Nucleus accumbens (tissue), 56 donors: ENCODE data around the gene TMEM254.
"Not testable (repeated sequence)": the region's sequence is repeated elsewhere in the genome, so short reads cannot be mapped to it uniquely, and the experiment has no call there.

ENCODE experiments used
- DNase-seq, 56 donors: peaks; one replicate each; lab custom pipeline; 2025; lab: John Stamatoyannopoulos, UW

The TMEM254 gene

DNA sequence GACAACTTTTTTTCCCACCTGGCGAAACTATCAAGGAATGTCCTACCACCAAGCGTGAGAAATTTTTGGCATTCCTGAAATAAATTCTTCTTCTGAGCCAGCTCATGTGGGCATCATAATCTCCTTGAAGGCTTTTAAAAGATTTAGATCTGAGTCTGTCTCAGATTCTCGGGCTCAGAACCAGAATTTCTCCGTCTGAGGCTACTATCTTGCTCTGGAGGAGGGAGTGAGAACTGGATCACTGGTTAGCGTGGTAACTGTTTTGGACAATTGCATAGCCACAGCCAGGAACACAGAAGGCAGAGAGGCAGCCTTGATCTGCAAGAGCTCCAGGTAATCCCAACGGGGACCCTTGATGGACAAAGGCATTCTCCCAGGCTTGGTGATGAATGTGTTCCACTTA is 53.0 kb downstream of the TMEM254 start:
- no peak for DNase-seq

DNA sequence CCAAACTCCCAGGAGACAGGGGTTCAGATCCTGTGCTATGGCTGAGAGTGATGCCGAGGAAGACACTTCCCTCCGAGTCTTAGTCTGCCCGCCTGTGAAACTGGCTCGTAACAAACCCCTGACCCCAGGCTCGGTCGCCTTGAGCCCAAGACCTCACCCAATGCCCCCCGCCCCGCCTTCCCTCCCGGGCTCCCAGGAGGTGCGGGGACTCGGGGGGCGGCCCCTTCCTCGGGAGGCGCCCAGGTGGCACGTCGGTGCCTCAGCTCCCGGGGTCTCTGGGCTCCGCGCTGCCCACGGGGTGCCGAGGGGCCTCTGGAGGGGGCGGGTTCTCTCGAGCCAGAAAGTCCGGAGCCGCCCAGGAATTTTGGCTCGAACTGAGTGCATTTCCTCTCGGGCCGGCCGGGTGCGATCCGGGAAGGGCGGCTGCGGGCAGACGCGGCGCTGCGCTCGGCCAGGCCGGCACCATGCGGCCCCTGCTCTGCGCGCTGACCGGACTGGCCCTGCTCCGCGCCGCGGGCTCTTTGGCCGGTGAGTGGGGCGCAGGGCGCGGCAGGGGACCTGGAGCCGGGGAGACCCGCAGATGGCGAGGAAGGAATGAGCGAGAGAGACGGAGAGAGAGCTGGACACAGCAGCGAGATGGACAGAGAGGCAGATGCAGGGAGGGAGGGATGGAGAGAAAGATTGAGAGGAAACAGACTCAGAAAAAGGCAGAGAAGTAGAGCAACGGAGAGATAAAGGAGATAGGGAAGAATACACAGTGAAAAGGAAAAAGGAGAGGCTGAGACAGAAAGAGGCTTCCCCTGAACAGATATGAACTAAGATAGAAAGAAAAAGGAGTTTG is 54.1 kb downstream of the TMEM254 start, which contains the start of gene PLAC9:
TSS of gene PLAC9 (plus strand) at position 432 of the 841 bp plus-strand sequence. CDS start at position 465, 33 bp downstream.
- DNase-seq: no peak

DNA sequence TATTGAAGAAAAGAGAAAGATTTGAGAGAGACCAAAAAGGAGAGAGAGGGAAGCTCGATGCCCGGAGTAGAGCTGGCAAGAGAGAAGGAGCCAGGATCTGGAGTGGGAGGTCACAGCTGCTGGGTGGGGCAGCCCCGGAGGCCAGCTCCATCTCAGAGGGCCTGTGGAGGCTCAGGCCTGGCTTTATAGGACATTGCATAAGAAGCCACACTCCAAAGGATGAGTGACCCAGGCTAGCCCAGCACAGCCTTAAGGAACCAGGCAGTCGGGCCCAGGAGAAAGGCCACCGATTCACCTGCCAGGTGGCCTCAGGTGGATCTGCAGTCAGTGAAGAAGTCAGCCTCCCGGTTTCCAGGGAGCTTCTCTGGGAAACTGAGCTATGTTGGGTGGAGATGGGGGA is 54.7 kb downstream of the TMEM254 start:
- no peak for DNase-seq

DNA sequence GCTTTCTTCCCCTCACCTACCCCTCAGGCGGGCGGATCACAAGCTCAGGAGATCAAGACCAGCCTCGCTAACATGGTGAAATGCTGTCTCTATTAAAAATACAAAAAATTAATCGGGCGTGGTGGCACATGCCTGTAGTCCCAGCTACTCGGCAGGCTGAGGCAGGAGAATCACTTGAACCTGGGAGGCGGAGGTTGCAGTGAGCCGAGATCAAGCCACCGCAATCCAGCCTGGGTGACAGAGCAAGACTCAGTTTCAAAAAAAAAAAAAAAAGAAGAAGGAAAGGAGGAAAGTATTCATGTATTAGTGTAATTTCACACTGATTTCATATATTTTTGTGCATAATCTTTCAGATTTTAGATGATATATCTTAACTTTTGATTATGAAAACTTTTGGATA is 55.2 kb downstream of the TMEM254 start:
- not testable (repeated sequence) for DNase-seq

DNA sequence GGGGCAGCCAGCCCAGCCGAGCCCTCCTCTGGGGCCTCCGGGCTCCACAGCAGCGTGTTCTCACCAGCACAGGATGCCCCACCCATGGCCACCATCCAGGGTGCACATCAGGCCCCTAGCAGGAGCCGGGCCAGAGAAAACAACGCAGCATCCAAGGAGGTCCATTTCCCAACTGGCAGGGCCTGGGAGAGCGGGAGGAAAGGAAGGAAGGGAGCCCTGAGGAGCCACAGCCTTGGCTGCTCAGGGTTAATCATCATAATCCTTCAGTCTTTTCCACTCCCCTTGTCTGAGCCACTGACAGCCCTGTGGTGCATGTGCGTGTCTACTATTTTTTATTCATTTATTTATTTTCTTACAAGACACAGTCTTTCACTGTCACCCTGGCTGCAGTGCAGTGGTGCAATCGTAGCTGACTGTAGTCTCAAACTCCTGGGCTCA is 57.7 kb downstream of the TMEM254 start:
- DNase-seq: no peak

DNA sequence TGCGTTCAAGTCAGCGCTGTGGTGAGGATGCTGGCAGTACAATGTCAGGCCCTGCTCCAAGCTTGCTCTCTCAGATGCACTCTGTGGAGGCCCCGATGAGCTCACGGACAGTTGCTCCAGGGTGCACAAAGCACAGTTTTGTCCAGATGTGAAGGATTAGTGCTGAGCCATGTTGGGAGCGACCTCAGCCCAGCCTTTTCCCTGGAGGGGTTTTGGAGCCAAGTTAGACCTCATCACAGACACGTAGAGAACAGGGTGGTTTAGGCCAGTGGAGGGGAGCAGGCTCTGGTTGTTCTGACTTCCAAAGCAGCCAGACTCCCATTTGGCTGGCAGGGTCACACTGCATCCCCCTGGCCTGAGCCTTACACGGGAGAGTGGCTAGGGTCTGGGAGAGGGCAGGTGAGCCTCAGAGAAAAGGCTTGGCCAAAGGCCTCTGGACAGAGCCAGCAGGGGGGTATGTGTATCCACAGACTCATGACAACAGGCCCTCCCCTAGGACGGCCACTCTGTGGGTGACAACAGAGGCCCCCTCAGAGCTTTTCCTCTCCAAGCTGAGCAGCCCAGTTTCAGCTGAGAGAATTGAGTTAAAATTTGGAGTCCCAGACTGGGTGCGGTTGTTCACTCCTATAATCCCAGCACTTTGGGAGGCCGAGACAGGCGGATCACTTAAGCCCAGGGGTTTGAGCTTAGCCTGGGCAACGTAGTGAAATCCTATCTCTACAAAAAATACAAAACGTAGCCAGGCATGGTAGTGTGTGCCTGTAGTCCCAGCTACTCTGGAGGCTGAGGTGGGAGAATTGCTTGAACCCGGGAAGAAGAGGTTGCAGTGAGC is 58.8 kb downstream of the TMEM254 start:
- peak in 2 of 56 donors; percentile 10 to 19 for DNase-seq

DNA sequence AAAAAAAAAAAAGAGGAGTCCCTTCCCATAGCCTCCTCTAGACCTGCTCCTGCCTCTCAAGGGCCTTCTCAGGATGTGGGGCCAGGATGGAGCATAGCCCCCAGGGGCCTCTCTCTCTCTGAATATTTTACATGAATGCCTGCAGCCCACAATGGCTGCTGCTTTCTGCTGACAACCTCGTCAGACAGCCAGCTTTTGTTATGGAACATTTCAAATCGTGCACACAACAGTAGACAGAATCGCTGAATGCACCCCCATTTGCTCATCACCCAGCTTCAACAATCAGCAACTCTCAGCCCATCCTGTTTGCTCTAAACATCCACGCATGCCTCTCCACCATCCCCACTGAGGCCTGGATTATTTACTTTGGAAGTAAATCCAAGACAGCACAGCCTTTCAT is 59.5 kb downstream of the TMEM254 start:
- no peak for DNase-seq

DNA sequence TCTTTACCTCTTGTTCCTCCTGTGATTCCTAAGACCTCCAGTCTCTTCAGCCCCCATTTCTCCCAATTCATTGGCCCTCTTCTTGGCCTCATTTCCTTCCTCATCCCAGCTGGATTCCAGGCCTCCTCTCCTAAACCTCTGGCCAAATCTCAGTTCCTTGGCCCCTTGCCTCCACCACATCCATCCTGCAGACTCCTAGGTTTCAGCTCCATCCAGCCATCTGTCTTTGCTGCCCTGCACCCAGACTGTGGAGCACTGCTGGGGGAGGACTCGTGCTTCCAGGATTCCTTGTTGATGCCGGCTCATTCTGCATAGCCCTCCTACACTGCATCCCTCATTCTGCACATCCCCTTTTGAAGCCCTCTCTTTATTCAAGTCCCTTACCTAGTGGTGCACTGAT is 60.8 kb downstream of the TMEM254 start:
- DNase-seq: no peak

DNA sequence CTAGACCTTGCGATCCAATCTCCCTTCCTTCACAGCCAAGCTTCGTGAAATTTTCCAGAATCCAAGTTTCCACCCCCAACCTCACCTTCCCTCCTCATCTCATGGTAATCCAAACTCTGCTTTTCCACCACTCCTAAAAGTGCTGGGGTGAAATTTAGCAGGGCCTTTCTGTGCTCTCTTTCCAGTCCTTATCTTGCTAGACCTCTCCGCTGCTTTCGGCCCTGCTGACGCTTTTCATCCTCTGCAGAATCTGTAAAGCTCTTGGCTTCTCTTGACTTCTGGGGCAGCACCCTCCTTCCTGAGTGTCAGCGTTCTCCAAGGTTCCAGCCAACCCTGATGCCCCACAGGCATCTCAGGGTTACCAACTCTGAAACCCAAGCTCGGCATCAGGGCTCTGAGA is 61.8 kb downstream of the TMEM254 start:
- no peak for DNase-seq

DNA sequence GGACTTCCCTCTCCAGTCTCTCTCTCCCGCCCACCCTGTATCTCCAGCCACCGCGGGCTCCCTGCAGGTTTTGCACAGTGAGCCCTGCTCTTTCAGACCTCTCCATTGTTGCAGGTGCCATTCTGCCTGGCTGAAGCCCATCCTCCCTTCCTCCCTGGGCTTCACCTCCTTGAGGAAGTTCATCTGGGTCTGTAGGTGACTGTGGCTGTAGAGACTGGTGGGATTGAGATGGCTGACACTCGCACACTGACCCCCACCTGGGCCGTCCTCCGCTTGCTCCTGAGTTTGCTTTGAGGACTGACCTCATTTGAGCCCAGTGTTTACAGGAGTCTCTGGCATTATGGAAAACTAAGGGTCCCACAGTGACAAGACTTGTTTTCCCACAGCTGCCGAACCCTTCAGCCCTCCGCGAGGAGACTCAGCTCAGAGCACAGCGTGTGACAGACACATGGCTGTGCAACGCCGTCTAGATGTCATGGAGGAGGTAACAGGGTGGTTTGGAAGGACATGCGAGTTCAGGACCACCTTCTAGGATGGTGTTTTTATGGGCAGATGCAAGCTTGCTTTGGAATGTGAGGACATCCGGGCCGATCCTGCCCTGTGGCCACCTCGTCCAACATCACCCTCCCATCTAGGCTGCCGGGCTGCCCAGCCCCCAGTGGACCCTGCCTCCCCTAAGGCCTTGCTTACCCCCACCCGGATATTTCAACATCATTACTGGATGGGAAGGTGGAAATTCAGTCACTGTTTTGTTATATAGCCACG is 63.4 kb downstream of the TMEM254 start:
- no peak for DNase-seq
